SHP77 treated with DMSO at 0.1 percent for 48 hours (cell line): ENCODE measurements around the gene RAD17.

ENCODE experiments used
- DNase-seq: peaks from one replicate; lab custom pipeline; 2025; lab: John Stamatoyannopoulos, UW

The RAD17 gene

DNA sequence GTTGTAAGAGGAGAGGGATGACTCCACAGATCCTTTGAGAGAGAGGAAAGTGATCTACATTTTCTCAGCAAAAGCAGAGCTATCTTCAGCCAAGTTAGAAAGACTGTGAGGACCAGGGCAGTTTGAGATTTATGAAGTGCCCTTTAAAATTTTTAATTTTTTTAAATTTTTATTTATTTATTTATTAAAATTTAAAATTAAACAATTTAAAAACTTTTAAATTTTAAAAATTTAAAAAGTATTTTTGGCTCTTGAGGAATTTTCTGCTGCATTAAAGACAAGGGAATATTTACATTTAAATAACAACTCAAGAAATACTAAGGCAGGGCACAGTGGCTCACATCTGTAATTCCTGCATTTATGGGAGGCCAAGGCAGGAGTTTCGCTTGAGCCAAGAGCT lies 92.6 kb downstream of the RAD17 start:
- DNase-seq = no peak
